MM.1S (cell line): ENCODE results near the gene ZNF74.

Source experiments
- DNase-seq: peaks from one replicate; pipeline ENCODE4 v3.0.0-alpha.2; 2015
- H2AFZ ChIP-seq: fragments of 300-600 bp; sonication (generic); 2 replicates; pipeline ENCODE4 v1.6.0; 2016; ENCODE audit warnings: antibody characterized with exemption, low read length
- H3F3A ChIP-seq: fragments of 300-600 bp; sonication (generic); 2 replicates; pipeline ENCODE4 v1.6.1; 2016; ENCODE audit warnings: mild to moderate bottlenecking, antibody characterized with exemption, low read length, moderate library complexity, mixed read lengths; ENCODE audit not compliant: insufficient read depth
- H3K27ac ChIP-seq: fragments of 300-600 bp; sonication (generic); 2 replicates; pipeline ENCODE4 v1.5.1; 2016; ENCODE audit warnings: mild to moderate bottlenecking, low read length
- H3K27me3 ChIP-seq: fragments of 300-600 bp; sonication (generic); replicated peaks from 2 replicates; pipeline ENCODE4 v1.6.0; 2016; ENCODE audit warnings: low read length; ENCODE audit not compliant: insufficient read depth
- H3K36me3 ChIP-seq: fragments of 300-600 bp; sonication (generic); replicated peaks from 2 replicates; pipeline ENCODE4 v1.6.1; 2016; ENCODE audit warnings: mild to moderate bottlenecking, low read length, mixed read lengths; ENCODE audit not compliant: insufficient read depth
- H3K4me1 ChIP-seq: fragments of 300-600 bp; sonication (generic); 2 replicates; pipeline ENCODE4 v1.6.1; 2016; ENCODE audit warnings: low read length, mixed read lengths
- H3K4me2 ChIP-seq: fragments of 300-600 bp; sonication (generic); 2 replicates; pipeline ENCODE4 v1.6.0; 2016; ENCODE audit warnings: low read depth, low read length
- H3K4me3 ChIP-seq: fragments of 300-600 bp; sonication (generic); 2 replicates; pipeline ENCODE4 v1.5.1; 2016; ENCODE audit warnings: low read length, mixed read lengths
- H3K79me2 ChIP-seq: fragments of 300-600 bp; sonication (generic); 2 replicates; pipeline ENCODE4 v1.6.1; 2016; ENCODE audit warnings: mixed run types, low read length, mixed read lengths
- H3K9ac ChIP-seq: fragments of 300-600 bp; sonication (generic); 2 replicates; pipeline ENCODE4 v1.6.1; 2016; ENCODE audit warnings: low read length, mixed read lengths
- H3K9me2 ChIP-seq: fragments of 300-600 bp; sonication (generic); replicated peaks from 2 replicates; pipeline ENCODE4 v1.6.1; 2016; ENCODE audit warnings: mild to moderate bottlenecking, low read length, mixed read lengths; ENCODE audit not compliant: insufficient read depth
- H3K9me3 ChIP-seq: fragments of 300-600 bp; sonication (generic); replicated peaks from 2 replicates; pipeline ENCODE4 v1.6.1; 2016; ENCODE audit warnings: mild to moderate bottlenecking, low read length, mixed read lengths; ENCODE audit not compliant: insufficient read depth
- H4K20me1 ChIP-seq: fragments of 300-600 bp; sonication (generic); 2 replicates; pipeline ENCODE4 v1.6.1; 2016; ENCODE audit warnings: mild to moderate bottlenecking, low read length, moderate library complexity, mixed read lengths; ENCODE audit not compliant: insufficient read depth
- EZH2 ChIP-seq: fragments of 300-600 bp; sonication (generic); optimal IDR thresholded peaks from 2 replicates; pipeline ENCODE3; 2017; ENCODE audit warnings: low read depth, mild to moderate bottlenecking, antibody characterized with exemption, low read length, mixed read lengths
- EZH2phosphoT487 ChIP-seq: fragments of 300-600 bp; sonication (generic); IDR thresholded peaks from 2 replicates; pipeline ENCODE4 v1.6.1; 2018; ENCODE audit warnings: antibody characterized with exemption, low read length
- TF ChIP-seq, protein P1 (sequence below): fragments of 300-600 bp; sonication (generic); IDR thresholded peaks from 2 replicates; pipeline ENCODE4 v1.5.1; 2016; ENCODE audit warnings: antibody characterized with exemption, low read length, mixed read lengths

ZNF74 gene

DNA sequence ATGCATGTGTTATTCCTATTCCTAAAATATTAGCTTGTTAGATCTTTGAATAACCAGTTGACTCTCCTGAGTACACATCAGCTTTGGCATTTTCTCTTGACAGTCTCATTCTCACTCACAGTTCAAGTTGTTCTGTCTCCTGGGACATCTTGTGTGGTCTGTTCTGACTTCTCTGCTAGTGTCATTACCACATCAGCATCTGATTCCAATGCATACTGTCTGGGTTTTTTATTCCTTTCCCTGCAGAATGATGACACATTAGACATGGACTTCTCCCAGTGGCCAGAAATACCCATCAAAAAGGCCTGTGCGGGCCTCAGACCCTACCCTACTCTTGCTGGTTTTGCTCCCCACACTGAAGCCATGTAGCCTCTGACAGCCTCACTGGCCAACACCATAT, 2.7 kb downstream of the ZNF74 start:
- no peak for DNase-seq
- Histone ChIP-seq H2AFZ (no peak overlapping the region), H3K9me3 (no peaks in the 10 kb centered on the region), H3K4me3 (no peak overlapping the region), H3K36me3 (no peaks in the 10 kb centered on the region), H3K9me2 (no peaks in the 10 kb centered on the region), H3K4me2 (no peak overlapping the region), H3K9ac (no peak overlapping the region), H3K27me3 (no peaks in the 10 kb centered on the region), H4K20me1 (no peaks in the 10 kb centered on the region), H3K4me1 (no peaks in the 10 kb centered on the region), H3K79me2 (peaks cover 4% of the 10 kb centered on the region; the same call in 1 of the 2 replicates), H3K27ac (no peak overlapping the region), H3F3A (no peaks in the 10 kb centered on the region)
- TF ChIP-seq EZH2phosphoT487 (no peak), EZH2 (no peak)
- TF ChIP-seq, protein P1, sequence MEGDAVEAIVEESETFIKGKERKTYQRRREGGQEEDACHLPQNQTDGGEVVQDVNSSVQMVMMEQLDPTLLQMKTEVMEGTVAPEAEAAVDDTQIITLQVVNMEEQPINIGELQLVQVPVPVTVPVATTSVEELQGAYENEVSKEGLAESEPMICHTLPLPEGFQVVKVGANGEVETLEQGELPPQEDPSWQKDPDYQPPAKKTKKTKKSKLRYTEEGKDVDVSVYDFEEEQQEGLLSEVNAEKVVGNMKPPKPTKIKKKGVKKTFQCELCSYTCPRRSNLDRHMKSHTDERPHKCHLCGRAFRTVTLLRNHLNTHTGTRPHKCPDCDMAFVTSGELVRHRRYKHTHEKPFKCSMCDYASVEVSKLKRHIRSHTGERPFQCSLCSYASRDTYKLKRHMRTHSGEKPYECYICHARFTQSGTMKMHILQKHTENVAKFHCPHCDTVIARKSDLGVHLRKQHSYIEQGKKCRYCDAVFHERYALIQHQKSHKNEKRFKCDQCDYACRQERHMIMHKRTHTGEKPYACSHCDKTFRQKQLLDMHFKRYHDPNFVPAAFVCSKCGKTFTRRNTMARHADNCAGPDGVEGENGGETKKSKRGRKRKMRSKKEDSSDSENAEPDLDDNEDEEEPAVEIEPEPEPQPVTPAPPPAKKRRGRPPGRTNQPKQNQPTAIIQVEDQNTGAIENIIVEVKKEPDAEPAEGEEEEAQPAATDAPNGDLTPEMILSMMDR, result no peak

DNA sequence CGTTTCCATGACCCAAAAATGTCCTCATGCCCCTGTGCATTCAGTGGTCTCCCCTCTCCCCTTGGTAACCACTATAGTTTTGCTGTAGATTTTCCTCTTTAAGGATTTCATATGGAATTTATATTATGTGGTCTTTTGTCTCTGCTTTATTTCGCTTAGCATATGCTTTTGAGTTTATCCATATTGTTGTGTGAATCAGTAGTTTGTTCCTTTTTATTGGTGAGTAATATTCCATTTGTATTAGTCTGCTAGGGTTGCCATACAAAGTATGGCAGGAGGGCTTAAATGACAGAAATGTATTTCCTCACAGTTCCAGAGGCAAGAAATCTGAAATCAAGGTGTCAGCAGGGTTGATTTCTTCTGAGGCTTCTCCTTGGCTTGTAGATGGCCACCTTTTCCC, 3.5 kb downstream of the ZNF74 start:
- H4K20me1 ChIP-seq, result no peaks in the 10 kb centered on the region
- no peak overlapping the region for H3K27ac ChIP-seq
- no peaks in the 10 kb centered on the region for H3K4me1 ChIP-seq
- no peak overlapping the region for H3K4me3 ChIP-seq
- H3K9ac ChIP-seq, result no peak overlapping the region
- no peaks in the 10 kb centered on the region for H3K9me3 ChIP-seq
- H3K4me2 ChIP-seq, result no peak overlapping the region
- DNase-seq, result no peak
- no peak overlapping the region for H2AFZ ChIP-seq
- TF ChIP-seq EZH2 (no peak), EZH2phosphoT487 (no peak)
- TF ChIP-seq, protein P1, result no peak
- H3K27me3 ChIP-seq, result no peaks in the 10 kb centered on the region
- no peaks in the 10 kb centered on the region for H3K36me3 ChIP-seq
- H3F3A ChIP-seq, result no peaks in the 10 kb centered on the region
- no peaks in the 10 kb centered on the region for H3K9me2 ChIP-seq
- peaks cover 4% of the 10 kb centered on the region; the same call in 1 of the 2 replicates for H3K79me2 ChIP-seq

DNA sequence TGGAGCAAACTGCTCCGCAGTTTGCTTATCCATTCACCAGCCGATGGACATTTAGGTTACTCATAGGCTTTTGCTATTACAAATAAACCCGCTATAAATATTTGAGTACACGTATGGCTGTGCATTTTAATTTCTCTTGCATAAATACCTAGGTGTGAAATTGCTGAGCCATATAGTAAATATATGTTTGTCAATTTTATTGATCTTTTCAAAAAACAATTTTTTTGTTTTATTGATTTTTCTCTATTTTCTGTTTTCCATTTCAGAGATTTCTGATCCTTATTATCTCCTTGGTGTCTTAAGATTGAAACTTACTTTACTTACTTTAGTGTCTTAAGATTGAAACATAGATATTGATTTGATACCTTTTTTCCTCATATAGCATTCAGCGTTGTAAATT, 4.5 kb downstream of the ZNF74 start:
- H4K20me1 ChIP-seq, result no peaks in the 10 kb centered on the region
- peaks cover 4% of the 10 kb centered on the region; the same call in 1 of the 2 replicates for H3K79me2 ChIP-seq
- no peak overlapping the region for H3K4me2 ChIP-seq
- no peak overlapping the region for H3K4me3 ChIP-seq
- H3K4me1 ChIP-seq, result no peaks in the 10 kb centered on the region
- no peak overlapping the region for H3K27ac ChIP-seq
- DNase-seq, result no peak
- H3K9ac ChIP-seq, result no peak overlapping the region
- H3K9me3 ChIP-seq, result no peaks in the 10 kb centered on the region
- TF ChIP-seq EZH2phosphoT487 (no peak), EZH2 (no peak)
- TF ChIP-seq, protein P1, result no peak
- no peaks in the 10 kb centered on the region for H3K9me2 ChIP-seq
- H3K27me3 ChIP-seq, result no peaks in the 10 kb centered on the region
- H3F3A ChIP-seq, result no peaks in the 10 kb centered on the region
- no peak overlapping the region for H2AFZ ChIP-seq
- no peaks in the 10 kb centered on the region for H3K36me3 ChIP-seq
